Measurements from ENCODE around the gene ZFR. TPM values are rescaled to one million over a fixed set of nuclear protein-coding genes. Genes with fewer than 3 reads are reported as not detected.

Gene ZFR
- total RNA-seq, 2 experiments from 2014 or later: 58.8 to 61.0 TPM

GRCh38 chr5:32304622-32305021 lies 139.9 kb downstream of the ZFR start:
- H3K36me3 ChIP-seq (ENCODE audit: insufficient read depth, low read length): no peaks in the 10 kb centered on the region
- no peaks in the 10 kb centered on the region for H3K27me3 ChIP-seq (ENCODE audit: control insufficient read depth in 1 of 2, insufficient read depth in 2 of 2, low read length in 2 of 2)
- POLR2A ChIA-PET: no interaction called here
- CTCF ChIA-PET: no interaction called here
- peaks cover 19% of the 10 kb centered on the region for H3K36me3 Mint-ChIP-seq (ENCODE audit: low read depth)
- no peaks in the 10 kb centered on the region for H3K9me3 Mint-ChIP-seq
- H3K27ac Mint-ChIP-seq: no peak overlapping the region
- no peak overlapping the region for H3K27ac ChIP-seq (ENCODE audit: low read depth in 1 of 2, low read length in 2 of 2)
- H3K4me3 ChIP-seq (ENCODE audit: low read length): no peak overlapping the region
- H3K4me1 Mint-ChIP-seq (ENCODE audit: low read depth): peaks cover 87% of the 10 kb centered on the region
- intact Hi-C loops (cut with DNase I, micrococcal nuclease): no loop called here
- no peaks in the 10 kb centered on the region for H3K27me3 Mint-ChIP-seq
- ATAC-seq (ENCODE audit: poor library complexity) (no peak), DNase-seq (no peak)
- H3K9me3 ChIP-seq (ENCODE audit: control insufficient read depth in 1 of 2, insufficient read depth in 1 of 2, low read length in 2 of 2): no peaks in the 10 kb centered on the region
- H3K4me3 Mint-ChIP-seq: no peak overlapping the region
- no peak for TF ChIP-seq CTCF (IDR thresholded peaks at IDR 0.05)
- H3K4me1 ChIP-seq (ENCODE audit: insufficient read depth, low read length): peaks cover 17% of the 10 kb centered on the region

Small RNA genes within 50 kb of the gene (microRNA-seq; reads per million reads assigned to microRNA genes)
- 10.4 reads per million, percentile 38 among the genes with 10 or more reads in this experiment for gene MIR579 (ENCODE audit: borderline microRNAs expressed, borderline replicate concordance)

Other genes starting within 250 kb of the ZFR start
- gene MTMR12, start 131.8 kb downstream of the ZFR start, total RNA-seq: 10 to 100 TPM; 15.9 to 18.3 TPM
- gene SUB1, start 140.8 kb upstream of the ZFR start, total RNA-seq: 100 to 1,000 TPM; 327 to 344 TPM

Data from CD4-positive, alpha-beta T cell (primary cell).